ENCODE results near the gene GRIK4.
A peak's percentile ranks its signal among the peaks of the same experiment; 100 is the strongest.
"Not testable (repeated sequence)": the region's sequence is repeated elsewhere in the genome, so short reads cannot be mapped to it uniquely, and the experiment has no call there.

Gene GRIK4

GRCh38 chr11:120511116-120511819 is at the start of gene GRIK4:
GRIK4 (plus strand) TSS chr11:120511748; CDS start chr11:120660319, 148,571 bp downstream.
- DNase-seq = peak; percentile 83

GRCh38 chr11:120462825-120463224 is 48.7 kb upstream of the GRIK4 start:
- no peak for DNase-seq

- DNase-seq = no peak
These were observed 45.5 kb upstream of the GRIK4 start for GRCh38 chr11:120465921-120466534.

- no peak for DNase-seq
These were observed 43.9 kb upstream of the GRIK4 start for GRCh38 chr11:120467627-120468026.

- no peak for DNase-seq
These were observed 40.4 kb upstream of the GRIK4 start for GRCh38 chr11:120471131-120471530.

GRCh38 chr11:120471994-120472393 is 39.6 kb upstream of the GRIK4 start:
- DNase-seq = no peak

DNA sequence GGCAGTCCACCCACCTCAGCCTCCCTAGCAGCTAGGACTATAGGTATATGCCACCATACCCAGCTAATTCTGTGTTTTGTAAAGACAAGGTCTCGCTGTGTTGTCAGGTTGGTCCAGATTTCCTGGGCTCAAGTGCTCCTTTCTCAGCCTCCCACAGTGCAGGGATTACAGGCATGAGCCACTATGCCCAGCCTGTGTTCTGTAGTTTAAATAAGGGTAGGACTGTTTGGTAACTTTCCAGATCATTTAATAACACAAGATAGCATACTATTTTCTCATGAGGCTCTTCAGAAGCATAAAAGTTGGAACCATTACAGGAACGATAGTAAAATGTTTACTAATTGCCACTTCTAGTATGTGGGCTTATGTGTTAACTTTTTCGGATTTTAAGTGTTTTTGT is 38.0 kb upstream of the GRIK4 start:
- DNase-seq = no peak

GRCh38 chr11:120482149-120482548 is 29.4 kb upstream of the GRIK4 start:
- no peak for DNase-seq

DNA sequence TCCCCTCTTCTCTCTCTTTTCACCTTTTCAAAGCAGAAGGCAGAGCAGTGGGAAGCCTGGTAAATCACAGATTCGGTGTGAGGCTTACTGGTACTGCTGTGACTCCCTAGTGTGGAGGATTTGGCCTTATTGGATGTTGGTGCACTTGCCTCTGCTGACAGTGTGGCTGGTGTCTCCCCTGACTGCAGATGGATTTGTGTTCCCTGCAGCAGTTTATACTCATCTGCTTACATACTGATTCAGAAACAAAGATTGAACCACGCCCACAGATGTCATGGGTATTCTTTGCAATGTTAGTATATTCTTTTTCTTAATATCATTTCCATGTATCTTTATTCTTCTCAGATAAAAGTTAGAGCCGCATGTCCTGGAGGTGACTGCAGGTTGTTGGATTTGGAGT is 26.8 kb upstream of the GRIK4 start:
- DNase-seq = no peak

DNA sequence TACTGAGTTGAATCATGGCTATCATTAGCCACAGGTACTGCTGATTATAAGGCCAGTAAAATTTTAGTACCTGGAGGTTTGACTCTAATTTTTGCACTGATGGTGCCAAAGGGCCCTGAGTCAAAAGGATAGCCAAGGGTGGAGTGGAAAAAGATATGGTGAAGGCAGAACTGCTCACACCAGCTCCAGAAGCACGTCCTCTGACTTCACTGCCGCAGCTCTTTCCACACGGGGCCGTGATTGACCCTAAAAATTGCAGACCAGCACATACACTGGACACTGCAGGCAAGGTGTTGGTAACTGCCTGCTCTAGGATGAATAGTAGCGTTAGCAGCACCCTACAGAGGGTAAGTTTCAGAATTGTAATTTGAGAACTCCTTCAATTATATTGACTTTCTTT is 25.4 kb upstream of the GRIK4 start:
- DNase-seq = no peak

DNA sequence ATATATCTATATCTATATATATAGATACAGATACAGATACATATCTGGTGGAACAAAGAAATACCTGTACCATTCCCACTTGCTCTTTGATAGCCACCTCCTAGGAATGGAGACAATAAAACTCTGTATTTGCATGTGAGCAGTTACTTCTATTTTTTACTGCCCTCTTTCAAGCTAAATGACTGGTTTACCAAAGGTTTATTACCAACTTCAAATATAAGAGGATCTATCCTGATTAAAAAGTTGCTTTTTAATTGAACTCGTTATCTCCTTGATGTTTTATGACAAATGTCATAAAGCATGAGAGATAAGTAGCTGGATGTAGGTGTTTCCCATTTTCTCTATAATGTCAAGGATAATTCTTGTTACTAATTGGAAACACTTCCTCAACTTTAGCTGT is 21.7 kb upstream of the GRIK4 start:
- no peak for DNase-seq

DNA sequence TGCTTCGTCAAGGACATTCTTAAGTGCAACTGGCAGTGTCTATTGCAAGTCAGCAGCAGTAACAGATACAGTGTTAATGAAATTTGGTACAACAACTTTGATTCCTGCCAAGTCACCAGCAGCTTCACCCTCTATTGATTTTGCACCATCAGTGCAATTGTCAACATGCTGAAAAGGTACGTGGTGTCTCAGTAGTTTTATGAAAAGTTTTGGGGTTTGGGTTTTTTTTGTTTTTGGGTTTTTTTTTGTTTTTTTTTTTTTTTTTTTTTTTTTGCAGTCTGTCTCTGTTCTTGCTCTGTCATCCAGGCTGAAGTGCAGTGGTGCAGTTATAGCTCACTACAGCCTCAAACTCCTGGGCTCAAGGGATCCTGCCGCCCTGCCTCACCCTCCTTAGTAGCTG is 19.1 kb upstream of the GRIK4 start:
- no peak for DNase-seq

- DNase-seq = no peak
These were observed 17.0 kb upstream of the GRIK4 start for GRCh38 chr11:120494595-120494994.

- DNase-seq = no peak
These were observed 12.5 kb upstream of the GRIK4 start for GRCh38 chr11:120499088-120499487.

GRCh38 chr11:120499859-120500258 is 11.7 kb upstream of the GRIK4 start:
- DNase-seq = no peak

- no peak for DNase-seq
These were observed 11.0 kb upstream of the GRIK4 start for GRCh38 chr11:120500414-120501071.

GRCh38 chr11:120501440-120501839 is 10.1 kb upstream of the GRIK4 start:
- no peak for DNase-seq

DNA sequence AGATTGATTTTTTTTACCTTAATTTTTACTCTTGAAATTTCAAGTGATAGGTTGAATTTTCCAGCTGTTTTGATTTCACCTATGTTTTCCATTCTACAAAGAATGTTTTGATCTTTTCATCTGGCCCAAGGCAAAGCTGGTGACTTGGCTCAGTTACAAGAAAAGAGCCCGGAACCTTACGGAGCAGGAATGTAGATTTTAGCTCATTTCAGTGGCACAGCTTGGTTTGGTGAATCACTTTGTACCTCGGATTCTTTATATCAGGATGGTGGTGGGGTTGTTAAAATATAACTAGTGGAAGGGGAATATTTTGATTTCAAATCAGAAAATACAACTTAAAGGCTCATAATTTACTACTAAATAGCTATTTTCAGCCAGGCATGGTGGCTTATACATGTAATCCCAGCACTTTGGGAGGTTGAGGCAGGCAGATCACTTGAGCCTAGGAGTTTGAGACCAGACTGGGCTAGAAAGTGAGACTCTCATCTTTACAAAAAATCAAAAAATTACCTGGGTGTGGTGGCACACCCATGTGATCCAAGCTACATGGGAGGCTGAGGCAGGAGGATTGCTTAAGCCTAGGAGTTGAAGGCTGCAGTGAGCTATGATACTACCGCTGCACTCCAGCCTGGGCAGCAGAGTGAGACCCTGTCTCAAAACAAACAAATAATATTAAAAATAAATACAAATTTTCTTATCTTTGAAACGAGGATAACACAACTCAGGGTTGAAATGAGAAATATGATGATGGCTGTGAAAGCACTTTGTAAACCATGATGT is 9.4 kb upstream of the GRIK4 start:
- DNase-seq = no peak

DNA sequence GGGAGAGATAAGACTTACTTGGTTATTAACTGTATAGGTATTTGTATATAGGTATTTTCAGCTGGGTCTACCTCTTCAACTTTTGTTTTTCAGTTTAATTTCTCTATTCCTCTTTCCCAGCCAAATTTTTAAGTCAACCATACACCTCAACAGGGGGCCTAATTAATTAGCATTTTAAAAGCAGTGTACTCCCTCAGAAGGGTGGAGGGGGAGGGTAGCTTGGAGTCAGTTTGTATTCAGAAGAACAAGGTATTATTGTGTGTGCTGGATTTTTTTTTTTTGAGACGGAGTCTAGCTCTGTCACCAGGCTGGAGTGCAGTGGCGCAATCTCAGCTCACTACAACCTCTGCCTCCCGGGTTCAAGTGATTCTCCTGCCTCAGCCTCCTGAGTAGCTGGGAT is 8.0 kb upstream of the GRIK4 start:
- not testable (repeated sequence) for DNase-seq

GRCh38 chr11:120505801-120506425 is 5.6 kb upstream of the GRIK4 start:
- no peak for DNase-seq

GRCh38 chr11:120509346-120510053 is 2.0 kb upstream of the GRIK4 start:
- no peak for DNase-seq

- no peak for DNase-seq
These were observed 987 bp upstream of the GRIK4 start for GRCh38 chr11:120510406-120511115.
